HG03060 (cell line): ENCODE results near the gene ARMH2.

Experiments
- ATAC-seq: cut with Tn5 transposase; IDR thresholded peaks from one replicate; pipeline ENCODE4 v1.9.1; 2021; ENCODE audit warnings: low read depth, moderate number of reproducible peaks; ENCODE audit not compliant: unreplicated experiment

Gene ARMH2

GRCh38 chr6:24821860-24822444 lies 23.2 kb upstream of the ARMH2 start:
- ATAC-seq, result no peak

- ATAC-seq, result no peak
These were observed 19.6 kb upstream of the ARMH2 start for GRCh38 chr6:24818346-24818745.

- no peak for ATAC-seq
These were observed 11.0 kb upstream of the ARMH2 start for GRCh38 chr6:24809728-24810127.

- no peak for ATAC-seq
These were observed 8.9 kb upstream of the ARMH2 start for GRCh38 chr6:24807584-24807983.

GRCh38 chr6:24802271-24803059 lies 3.7 kb upstream of the ARMH2 start:
- ATAC-seq, result no peak

GRCh38 chr6:24799541-24799915 lies 811 bp upstream of the ARMH2 start:
- ATAC-seq, result no peak

- no peak for ATAC-seq
These were observed 1.0 kb downstream of the ARMH2 start for GRCh38 chr6:24797596-24798216.

- ATAC-seq, result no peak
These were observed 2.0 kb downstream of the ARMH2 start for GRCh38 chr6:24796616-24797290.

GRCh38 chr6:24795106-24795505 lies 3.6 kb downstream of the ARMH2 start:
- no peak for ATAC-seq

GRCh38 chr6:24788031-24788665 lies 10.6 kb downstream of the ARMH2 start:
- no peak for ATAC-seq

GRCh38 chr6:24780206-24780605 lies 18.5 kb downstream of the ARMH2 start:
- ATAC-seq, result no peak

GRCh38 chr6:24779416-24780016 lies 19.2 kb downstream of the ARMH2 start:
- ATAC-seq, result no peak

GRCh38 chr6:24778878-24779277 lies 19.8 kb downstream of the ARMH2 start:
- ATAC-seq, result no peak

GRCh38 chr6:24778121-24778520 lies 20.6 kb downstream of the ARMH2 start:
- no peak for ATAC-seq

- ATAC-seq, result no peak
These were observed 21.5 kb downstream of the ARMH2 start for GRCh38 chr6:24777227-24777626.

GRCh38 chr6:24775520-24776058 lies 23.1 kb downstream of the ARMH2 start:
- ATAC-seq, result peak; percentile 3

GRCh38 chr6:24774696-24775519 lies 23.8 kb downstream of the ARMH2 start, which contains the start of gene GMNN:
TSS of gene GMNN (plus strand) at chr6:24774937. CDS start at chr6:24777247, 2,310 bp downstream.
- peak; percentile 63 for ATAC-seq

GRCh38 chr6:24768361-24768760 lies 30.4 kb downstream of the ARMH2 start:
- no peak for ATAC-seq
